Epithelial cell of proximal tubule (primary cell): ENCODE results near the gene OCIAD1. TPM values are rescaled to one million over a fixed set of nuclear protein-coding genes. Genes with fewer than 3 reads are reported as not detected.

Source experiments
- DNase-seq: peaks from one replicate; pipeline ENCODE4 v3.0.0-alpha.2; 2011; ENCODE audit warnings: low read depth
- H3K4me3 ChIP-seq: 2 replicates; pipeline ENCODE4 v1.5.1; 2011; ENCODE audit warnings: low read depth, mild to moderate bottlenecking, low read length
- CTCF ChIP-seq: conservative IDR thresholded peaks from 2 replicates; pipeline ENCODE4 v1.5.1; 2012; ENCODE audit warnings: low read depth, mild to moderate bottlenecking, low read length
- total RNA-seq: library from RNA; depleted of rRNA; stranded (reverse); fragments of >200 nt; gene quantifications from 2 replicates; pipeline ENCODE4 v1.2.3, GENCODE V29; 2015

OCIAD1 gene
- total RNA-seq, 1 donor from 2014 or later = 165 TPM

- TF ChIP-seq CTCF = peak; percentile 4
- peak; percentile 99 for DNase-seq
- H3K4me3 ChIP-seq = no peak overlapping the region
Measured at GRCh38 chr4:48909697-48910096, 78.8 kb downstream of the OCIAD1 start.

GRCh38 chr4:48910511-48910910 lies 79.6 kb downstream of the OCIAD1 start:
- TF ChIP-seq CTCF = no peak
- DNase-seq = no peak
- no peak overlapping the region for H3K4me3 ChIP-seq

Other genes starting within 250 kb of the OCIAD1 start
- gene FRYL, start 50.8 kb upstream of the OCIAD1 start, total RNA-seq = 22.5 and 31.3 TPM in 2 replicates
- gene OCIAD2, start 75.7 kb downstream of the OCIAD1 start, total RNA-seq = 164 and 222 TPM in 2 replicates
- 0.52 and 1.6 TPM in 2 replicates for gene CWH43, start 155.2 kb downstream of the OCIAD1 start, total RNA-seq